Glutamatergic neuron (in vitro differentiated cells): ENCODE data around the gene SELENOI. TPM values are rescaled to one million over a fixed set of nuclear protein-coding genes. Genes with fewer than 3 reads are reported as not detected.

Source experiments
- DNase-seq: peaks from one replicate; pipeline ENCODE4 v3.0.0; 2022
- H3K27ac Mint-ChIP-seq: one replicate; pipeline ENCODE4 v1.8.0; 2020; ENCODE audit warnings: mild to moderate bottlenecking, mixed read lengths, inconsistent platforms; ENCODE audit not compliant: unreplicated experiment
- H3K27me3 Mint-ChIP-seq: one replicate; pipeline ENCODE4 v1.8.0; 2020; ENCODE audit warnings: mild to moderate bottlenecking, moderate library complexity, mixed read lengths, inconsistent platforms; ENCODE audit not compliant: unreplicated experiment
- H3K36me3 Mint-ChIP-seq: one replicate; pipeline ENCODE4 v1.8.0; 2020; ENCODE audit warnings: mild to moderate bottlenecking, mixed read lengths, inconsistent platforms; ENCODE audit not compliant: unreplicated experiment
- H3K4me1 Mint-ChIP-seq: one replicate; pipeline ENCODE4 v1.8.0; 2020; ENCODE audit warnings: mild to moderate bottlenecking, low read depth, mixed read lengths, inconsistent platforms; ENCODE audit not compliant: unreplicated experiment
- H3K4me3 Mint-ChIP-seq: one replicate; pipeline ENCODE4 v1.8.0; 2020; ENCODE audit warnings: mild to moderate bottlenecking, mixed read lengths, inconsistent platforms; ENCODE audit not compliant: unreplicated experiment
- H3K9me3 Mint-ChIP-seq: one replicate; pipeline ENCODE4 v1.8.0; 2020; ENCODE audit warnings: mild to moderate bottlenecking, moderate library complexity, mixed read lengths, inconsistent platforms; ENCODE audit not compliant: unreplicated experiment
- total RNA-seq: library from RNA; stranded (reverse); fragmentation: NEBNext Ultra II Directional; extraction: Animal tissue kit (Norgen Biotek cat#: 25700); gene quantifications from one replicate; pipeline ENCODE4 v1.2.1, GENCODE V29; 2021; ENCODE audit not compliant: unreplicated experiment
- TF ChIP-seq, protein P1 (sequence below): fragments of 200-600 bp; sonication (generic); IDR thresholded peaks from one replicate; pipeline ENCODE4 v1.5.0; 2021; ENCODE audit not compliant: partially characterized antibody, unreplicated experiment

Gene SELENOI
- total RNA-seq, 1 donor from 2014 or later = 61.2 TPM

GRCh38 chr2:26356111-26356510 is 10.2 kb downstream of the SELENOI start:
- Mint-ChIP-seq H3K27ac (no peak overlapping the region), H3K36me3 (no peaks in the 10 kb centered on the region), H3K27me3 (no peaks in the 10 kb centered on the region), H3K4me1 (no peaks in the 10 kb centered on the region), H3K4me3 (no peak overlapping the region), H3K9me3 (no peaks in the 10 kb centered on the region)
- no peak for DNase-seq
- TF ChIP-seq, protein P1, sequence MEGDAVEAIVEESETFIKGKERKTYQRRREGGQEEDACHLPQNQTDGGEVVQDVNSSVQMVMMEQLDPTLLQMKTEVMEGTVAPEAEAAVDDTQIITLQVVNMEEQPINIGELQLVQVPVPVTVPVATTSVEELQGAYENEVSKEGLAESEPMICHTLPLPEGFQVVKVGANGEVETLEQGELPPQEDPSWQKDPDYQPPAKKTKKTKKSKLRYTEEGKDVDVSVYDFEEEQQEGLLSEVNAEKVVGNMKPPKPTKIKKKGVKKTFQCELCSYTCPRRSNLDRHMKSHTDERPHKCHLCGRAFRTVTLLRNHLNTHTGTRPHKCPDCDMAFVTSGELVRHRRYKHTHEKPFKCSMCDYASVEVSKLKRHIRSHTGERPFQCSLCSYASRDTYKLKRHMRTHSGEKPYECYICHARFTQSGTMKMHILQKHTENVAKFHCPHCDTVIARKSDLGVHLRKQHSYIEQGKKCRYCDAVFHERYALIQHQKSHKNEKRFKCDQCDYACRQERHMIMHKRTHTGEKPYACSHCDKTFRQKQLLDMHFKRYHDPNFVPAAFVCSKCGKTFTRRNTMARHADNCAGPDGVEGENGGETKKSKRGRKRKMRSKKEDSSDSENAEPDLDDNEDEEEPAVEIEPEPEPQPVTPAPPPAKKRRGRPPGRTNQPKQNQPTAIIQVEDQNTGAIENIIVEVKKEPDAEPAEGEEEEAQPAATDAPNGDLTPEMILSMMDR = no peak

DNA sequence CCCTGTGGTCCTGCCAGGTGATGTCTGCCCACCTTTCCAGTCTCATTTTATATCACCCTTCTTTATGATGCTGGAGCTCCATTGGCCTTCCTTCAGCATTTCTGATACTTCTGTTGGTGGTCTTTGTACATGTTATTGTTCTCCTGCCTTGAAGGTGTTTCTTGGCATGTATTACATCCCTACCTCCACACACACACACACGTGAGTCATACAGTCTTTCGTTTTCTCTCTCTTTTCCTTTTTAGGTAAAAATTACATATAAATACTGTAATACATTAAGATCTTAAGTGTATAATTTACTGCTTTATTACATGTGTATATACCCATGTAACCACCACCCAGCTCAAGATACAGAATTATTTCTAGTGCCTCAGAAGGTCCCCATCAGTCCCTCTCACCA is 10.8 kb downstream of the SELENOI start:
- Mint-ChIP-seq H3K4me3 (no peak overlapping the region), H3K9me3 (no peaks in the 10 kb centered on the region), H3K27ac (no peak overlapping the region), H3K4me1 (no peaks in the 10 kb centered on the region), H3K36me3 (no peaks in the 10 kb centered on the region), H3K27me3 (no peaks in the 10 kb centered on the region)
- no peak for DNase-seq
- TF ChIP-seq, protein P1 = no peak

DNA sequence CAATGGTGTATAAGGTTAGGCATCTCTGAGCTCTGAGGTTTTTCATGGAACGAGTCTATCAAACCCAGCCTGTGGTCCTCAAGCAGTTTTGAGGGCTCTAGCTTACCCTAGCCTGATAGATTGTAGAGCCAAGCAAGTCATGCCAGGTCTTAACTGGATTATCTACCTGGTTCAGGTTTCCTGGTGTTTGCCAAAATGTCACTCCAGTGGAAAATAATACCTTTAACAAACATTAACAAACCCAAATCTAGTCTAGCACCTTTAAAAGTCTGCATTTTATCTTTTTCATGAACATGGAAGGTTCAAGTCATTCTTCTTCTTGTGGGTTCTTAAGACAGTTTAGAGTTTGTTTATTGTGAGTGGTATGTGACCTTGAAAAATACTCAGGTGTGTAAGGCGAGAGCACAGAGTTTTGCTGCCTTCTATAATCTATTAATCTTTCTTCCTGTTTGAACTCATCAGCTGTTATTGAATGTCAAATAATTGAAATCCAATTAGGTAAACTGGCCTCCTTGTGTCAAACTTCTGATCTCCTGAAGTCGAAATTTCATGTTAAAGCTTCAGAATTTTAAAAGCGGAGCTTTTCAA is 14.0 kb downstream of the SELENOI start:
- H3K36me3 Mint-ChIP-seq = no peaks in the 10 kb centered on the region
- TF ChIP-seq, protein P1 = no peak
- no peaks in the 10 kb centered on the region for H3K4me1 Mint-ChIP-seq
- no peak overlapping the region for H3K4me3 Mint-ChIP-seq
- DNase-seq = no peak
- no peaks in the 10 kb centered on the region for H3K27me3 Mint-ChIP-seq
- no peaks in the 10 kb centered on the region for H3K9me3 Mint-ChIP-seq
- H3K27ac Mint-ChIP-seq = no peak overlapping the region

DNA sequence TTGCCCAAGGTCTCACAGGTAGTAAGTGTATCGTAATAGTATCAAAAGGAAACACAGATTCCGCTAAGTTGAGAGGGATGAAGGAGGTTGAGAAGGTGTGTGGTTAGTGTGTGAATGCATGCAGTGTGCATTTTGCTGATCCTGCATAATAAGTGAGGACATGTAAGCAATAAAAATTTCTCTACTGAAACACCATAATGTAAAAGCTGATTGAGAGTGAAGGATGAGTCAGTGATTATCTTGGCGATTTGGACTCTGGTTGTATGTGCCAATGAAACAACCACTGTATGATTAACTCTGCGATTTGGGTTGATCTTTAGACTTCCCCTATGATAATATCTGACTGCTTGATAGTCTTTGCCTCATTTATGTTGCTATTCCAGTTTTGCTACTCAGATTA is 17.4 kb downstream of the SELENOI start:
- no peak overlapping the region for H3K4me3 Mint-ChIP-seq
- H3K36me3 Mint-ChIP-seq = no peaks in the 10 kb centered on the region
- peaks cover 5% of the 10 kb centered on the region for H3K4me1 Mint-ChIP-seq
- no peak overlapping the region for H3K27ac Mint-ChIP-seq
- TF ChIP-seq, protein P1 = no peak
- H3K9me3 Mint-ChIP-seq = no peaks in the 10 kb centered on the region
- no peaks in the 10 kb centered on the region for H3K27me3 Mint-ChIP-seq
- DNase-seq = no peak

DNA sequence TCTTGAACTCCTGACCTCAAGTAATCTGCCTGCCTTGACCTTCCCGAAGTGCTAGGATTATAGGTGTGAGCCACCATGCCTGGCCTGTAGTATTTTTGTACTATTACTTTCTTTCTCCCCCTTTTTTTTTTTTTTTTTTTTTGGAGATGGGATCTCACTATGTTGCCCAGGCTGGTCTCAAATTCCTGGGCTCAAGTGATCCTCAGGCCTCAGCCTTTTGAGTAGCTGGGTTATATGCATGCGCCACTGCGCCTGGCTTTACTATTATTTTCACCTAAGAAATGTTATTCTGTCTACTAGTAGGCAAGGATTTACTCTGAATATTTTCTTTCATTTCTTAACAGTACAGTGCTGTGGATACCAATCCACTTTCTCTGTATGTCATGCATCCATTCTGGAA is 18.0 kb downstream of the SELENOI start:
- Mint-ChIP-seq H3K9me3 (no peaks in the 10 kb centered on the region), H3K36me3 (no peaks in the 10 kb centered on the region), H3K27ac (no peak overlapping the region), H3K27me3 (no peaks in the 10 kb centered on the region), H3K4me3 (no peak overlapping the region), H3K4me1 (peaks cover 11% of the 10 kb centered on the region)
- TF ChIP-seq, protein P1 = no peak
- DNase-seq = no peak
